ENCODE measurements around the gene CCM2L. TPM values are rescaled to one million over a fixed set of nuclear protein-coding genes. Genes with fewer than 3 reads are reported as not detected.

Gene CCM2L
- total RNA-seq, 2 experiments from 2014 or later: 1.4 TPM; not detected in 1

- H2AFZ ChIP-seq (ENCODE audit: low read length): peak overlapping the region; percentile 92
- peak overlapping the region; percentile 99 for H3K4me2 ChIP-seq (ENCODE audit: low read length)
- peak overlapping the region; percentile 73 for H3K4me3 ChIP-seq (ENCODE audit: low read depth, low read length, poor library complexity, severe bottlenecking)
- H3K79me2 ChIP-seq (ENCODE audit: insufficient read depth, low read depth, low read length): no peaks in the 10 kb centered on the region
- no TSS peak for BruUV-seq (replicated peaks)
- H3K27ac ChIP-seq (ENCODE audit: low read depth, low read length, poor library complexity, severe bottlenecking): no peak overlapping the region
- DNase-seq (ENCODE audit: low spot score): peak; percentile 60
- no peaks in the 10 kb centered on the region for H4K20me1 ChIP-seq (ENCODE audit: insufficient read depth, low read length)
- peaks cover 6% of the 10 kb centered on the region for H3K4me1 ChIP-seq (ENCODE audit: insufficient read depth, low read length, poor library complexity, severe bottlenecking)
- CTCF ChIA-PET (ENCODE audit: unreplicated experiment): interaction anchor here (1.0 to 2.0 kb wide), 3 partner anchors 13 to 91 kb away, joined by 3 to 7 read pairs (median 5); partner anchors contain the start of genes PDRG1 and TM9SF4
- no peak for TF ChIP-seq EZH2phosphoT487 (IDR thresholded peaks at IDR 0.05; ENCODE audit: borderline replicate concordance, low read depth, low read length)
- TF ChIP-seq, protein P1, sequence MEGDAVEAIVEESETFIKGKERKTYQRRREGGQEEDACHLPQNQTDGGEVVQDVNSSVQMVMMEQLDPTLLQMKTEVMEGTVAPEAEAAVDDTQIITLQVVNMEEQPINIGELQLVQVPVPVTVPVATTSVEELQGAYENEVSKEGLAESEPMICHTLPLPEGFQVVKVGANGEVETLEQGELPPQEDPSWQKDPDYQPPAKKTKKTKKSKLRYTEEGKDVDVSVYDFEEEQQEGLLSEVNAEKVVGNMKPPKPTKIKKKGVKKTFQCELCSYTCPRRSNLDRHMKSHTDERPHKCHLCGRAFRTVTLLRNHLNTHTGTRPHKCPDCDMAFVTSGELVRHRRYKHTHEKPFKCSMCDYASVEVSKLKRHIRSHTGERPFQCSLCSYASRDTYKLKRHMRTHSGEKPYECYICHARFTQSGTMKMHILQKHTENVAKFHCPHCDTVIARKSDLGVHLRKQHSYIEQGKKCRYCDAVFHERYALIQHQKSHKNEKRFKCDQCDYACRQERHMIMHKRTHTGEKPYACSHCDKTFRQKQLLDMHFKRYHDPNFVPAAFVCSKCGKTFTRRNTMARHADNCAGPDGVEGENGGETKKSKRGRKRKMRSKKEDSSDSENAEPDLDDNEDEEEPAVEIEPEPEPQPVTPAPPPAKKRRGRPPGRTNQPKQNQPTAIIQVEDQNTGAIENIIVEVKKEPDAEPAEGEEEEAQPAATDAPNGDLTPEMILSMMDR (conservative IDR thresholded peaks at IDR 0.05; ENCODE audit: low read length): 0 out of 2 replicates have a peak, but pooled peaks have one; percentile 23
- H3K9me2 ChIP-seq (ENCODE audit: insufficient read depth, low read length): no peaks in the 10 kb centered on the region
- H3K9me3 ChIP-seq (ENCODE audit: low read length): no peaks in the 10 kb centered on the region
- POLR2A ChIA-PET: interaction anchor here (0.8 to 1.4 kb wide), 5 partner anchors 11 to 73 kb away, joined by 3 to 4 read pairs (median 3); no protein-coding TSS in a partner anchor
- intact Hi-C loops (cut with micrococcal nuclease; ENCODE audit: unreplicated experiment): loop anchor here (5.0 kb wide), 1 partner anchor 166 kb away; no protein-coding TSS in a partner anchor
- no peaks in the 10 kb centered on the region for H3K36me3 ChIP-seq (ENCODE audit: insufficient read depth, low read length)
These were observed 8.3 kb downstream of the CCM2L start for GRCh38 chr20:32018269-32019155.

DNA sequence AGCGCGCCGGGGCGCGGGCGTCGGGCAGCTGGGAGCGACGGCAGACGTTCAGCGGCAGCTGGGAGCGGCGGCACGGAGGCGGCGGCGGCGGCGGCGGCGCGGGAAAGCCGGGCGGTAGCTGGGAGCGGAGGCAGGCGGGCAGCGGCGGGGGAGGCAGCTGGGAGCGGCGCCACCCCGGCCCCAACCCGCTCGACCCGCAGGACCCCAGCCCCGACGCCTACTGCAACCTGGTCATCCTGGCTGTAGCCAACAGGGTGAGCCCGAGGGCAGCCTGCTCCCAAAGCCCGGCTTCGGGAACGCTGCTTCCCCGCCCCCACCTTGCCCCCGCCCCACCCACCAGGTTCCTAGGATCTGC is 8.9 kb downstream of the CCM2L start:
- H3K27ac ChIP-seq (ENCODE audit: low read depth, low read length, poor library complexity, severe bottlenecking): no peak overlapping the region
- H3K4me1 ChIP-seq (ENCODE audit: insufficient read depth, low read length, poor library complexity, severe bottlenecking): peaks cover 6% of the 10 kb centered on the region
- peak overlapping the region; percentile 99 for H3K4me2 ChIP-seq (ENCODE audit: low read length)
- ChIA-PET CTCF (ENCODE audit: unreplicated experiment) (no interaction called here), POLR2A (interaction anchor here (0.8 kb wide), 1 partner anchor 16 kb away, joined by 3 read pairs; no protein-coding TSS in a partner anchor)
- H3K36me3 ChIP-seq (ENCODE audit: insufficient read depth, low read length): no peaks in the 10 kb centered on the region
- intact Hi-C loops (cut with micrococcal nuclease; ENCODE audit: unreplicated experiment): loop anchor here (5.0 kb wide), 1 partner anchor 167 kb away; no protein-coding TSS in a partner anchor
- no peak overlapping the region for H2AFZ ChIP-seq (ENCODE audit: low read length)
- no peaks in the 10 kb centered on the region for H3K79me2 ChIP-seq (ENCODE audit: insufficient read depth, low read depth, low read length)
- H3K4me3 ChIP-seq (ENCODE audit: low read depth, low read length, poor library complexity, severe bottlenecking): peak overlapping the region; percentile 73
- no peak for DNase-seq (ENCODE audit: low spot score)
- TF ChIP-seq, protein P1 (conservative IDR thresholded peaks at IDR 0.05; ENCODE audit: low read length): no peak
- no peak for TF ChIP-seq EZH2phosphoT487 (IDR thresholded peaks at IDR 0.05; ENCODE audit: borderline replicate concordance, low read depth, low read length)
- no TSS peak for BruUV-seq (replicated peaks)
- no peaks in the 10 kb centered on the region for H4K20me1 ChIP-seq (ENCODE audit: insufficient read depth, low read length)
- H3K9me3 ChIP-seq (ENCODE audit: low read length): no peaks in the 10 kb centered on the region
- no peaks in the 10 kb centered on the region for H3K9me2 ChIP-seq (ENCODE audit: insufficient read depth, low read length)

Measured in OCI-LY7 (cell line).